K562 (cell line): Measurements from ENCODE around the gene KAZN. TPM values are rescaled to one million over a fixed set of nuclear protein-coding genes. Genes with fewer than 3 reads are reported as not detected.
A peak's percentile ranks its signal among the peaks of the same experiment; 100 is the strongest.

Experiments
- ATAC-seq: fragments of 200-7000 bp; cut with Tn5 transposase; 3 replicates; pipeline ENCODE4 v1.9.1; 2020; ENCODE audit warnings: moderate library complexity
- BruUV-seq: library from RNA; stranded (reverse); fragments of 400-500 nt; replicated peaks from 2 replicates; lab custom pipeline; 2021; lab: Mats Ljungman, UMichigan
- CTCF ChIA-PET: fragments of 300-600 bp; formaldehyde crosslinking; extraction: SDS; loops from one replicate; lab custom pipeline; 2021; ENCODE audit warnings: low intra/inter-chr PET ratio; lab: Yijun Ruan, JAX
- POLR2A ChIA-PET: fragments of 300-600, 350-650 bp; sonication (Branson Sonifier 250); formaldehyde crosslinking; extraction: SDS; loops from one replicate; lab custom pipeline; 2021; ENCODE audit warnings: antibody characterized with exemption, inconsistent platforms; lab: Yijun Ruan, JAX
- DNase-seq, 4 experiments: peaks; one replicate each; pipeline versions ENCODE4 v3.0.0 to v3.0.0-alpha.2; 2011 to 2018; ENCODE audit warnings: low spot score in 3 of 4, mixed read lengths in 3 of 4; ENCODE audit errors: extremely low read depth in 1 of 4
- FAIRE-seq: peaks from 2 replicates; lab custom pipeline; 2011; peaks lifted over from hg19 to GRCh38; lab: Jason Lieb, UNC
- H2AFZ ChIP-seq: 2 replicates; pipeline ENCODE4 v1.6.0; 2011; ENCODE audit warnings: low read depth, low read length, control low read depth, inconsistent platforms
- H3K27ac ChIP-seq: fragments of 200-600 bp; 3 replicates; pipeline ENCODE4 v1.8.0; 2011; ENCODE audit warnings: low read depth, mild to moderate bottlenecking, control low read depth, inconsistent platforms, low read length, moderate library complexity, mixed read lengths; ENCODE audit errors: extremely low read depth
- H3K27me3 ChIP-seq, 2 experiments: fragments of 300-600 bp in 1 of 2; 2 replicates in 1 of 2; 3 replicates in 1 of 2; pipeline versions ENCODE4 v1.6.0 to v1.8.0; 2011; ENCODE audit warnings: inconsistent platforms in 2 of 2, low read length in 2 of 2, mild to moderate bottlenecking in 1 of 2, mixed read lengths in 1 of 2, moderate library complexity in 1 of 2; ENCODE audit not compliant: control insufficient read depth in 2 of 2, insufficient read depth in 2 of 2
- H3K36me3 ChIP-seq: fragments of 300-600 bp; 3 replicates; pipeline ENCODE4 v1.8.0; 2011; ENCODE audit warnings: mild to moderate bottlenecking, low read length, inconsistent platforms; ENCODE audit not compliant: control insufficient read depth, insufficient read depth
- H3K4me1 ChIP-seq, 2 experiments: fragments of 200-600 bp in 1 of 2; replicated peaks in 1 of 2; 2 replicates in 1 of 2; 3 replicates in 1 of 2; pipeline versions ENCODE4 v1.5.1 to v1.8.0; 2011; ENCODE audit warnings: inconsistent platforms in 2 of 2, low read length in 2 of 2, mild to moderate bottlenecking in 1 of 2, mixed read lengths in 1 of 2, moderate library complexity in 1 of 2; ENCODE audit not compliant: control insufficient read depth in 2 of 2, insufficient read depth in 2 of 2
- H3K4me2 ChIP-seq: 2 replicates; pipeline ENCODE4 v1.6.1; 2011; ENCODE audit warnings: low read length, control low read depth, inconsistent platforms, mixed read lengths; ENCODE audit not compliant: insufficient read depth
- H3K4me3 ChIP-seq: fragments of 200-600 bp; sonication (generic), shearing (Covaris generic); 2 replicates; pipeline ENCODE4 v1.5.1; 2016; ENCODE audit warnings: control low read depth, inconsistent platforms
- H3K79me2 ChIP-seq: fragments of 200-600 bp; 3 replicates; pipeline ENCODE4 v1.8.0; 2011; ENCODE audit warnings: low read length, inconsistent platforms; ENCODE audit not compliant: control insufficient read depth, insufficient read depth
- H3K9ac ChIP-seq, 2 experiments: 2 replicates each; pipeline versions ENCODE4 v1.6.0 to v1.6.1; 2011; ENCODE audit warnings: low read depth in 2 of 2, low read length in 2 of 2, control low read depth in 1 of 2, inconsistent platforms in 1 of 2, mild to moderate bottlenecking in 1 of 2, mixed read lengths in 1 of 2; ENCODE audit not compliant: insufficient read depth in 1 of 2
- H3K9me1 ChIP-seq: one replicate; pipeline ENCODE4 v1.6.0; 2011; ENCODE audit warnings: inconsistent platforms, mild to moderate bottlenecking, low read length, moderate library complexity; ENCODE audit not compliant: control insufficient read depth, insufficient read depth
- H3K9me3 ChIP-seq: replicated peaks from 2 replicates; pipeline ENCODE4 v1.5.1; 2011; ENCODE audit warnings: low read depth, low read length, inconsistent platforms; ENCODE audit not compliant: control insufficient read depth, insufficient read depth
- H4K20me1 ChIP-seq: replicated peaks from 2 replicates; pipeline ENCODE4 v1.6.1; 2011; ENCODE audit warnings: low read length, inconsistent platforms, mixed read lengths; ENCODE audit not compliant: control insufficient read depth, insufficient read depth
- BCOR ChIP-seq: fragments of 450-650 bp; IDR thresholded peaks from 2 replicates; pipeline ENCODE4 v1.6.1; 2016
- CBX1 ChIP-seq: sonication (generic); IDR thresholded peaks from 2 replicates; pipeline ENCODE4 v1.6.1; 2016; ENCODE audit warnings: antibody characterized with exemption, low read depth, mild to moderate bottlenecking
- CEBPG ChIP-seq, 3 experiments: fragments of 200-800 bp in 1 of 3; sonication (Bioruptor generic) in 1 of 3; sonication (generic) in 1 of 3; formaldehyde crosslinking in 1 of 3; IDR thresholded peaks in 2 of 3; conservative IDR thresholded peaks in 1 of 3; 2 replicates each; pipeline versions ENCODE4 v1.6.1 to v1.8.0; 2016 to 2022; ENCODE audit warnings: missing compliant biosample characterization in 2 of 3, missing genetic modification characterization in 2 of 3, mild to moderate bottlenecking in 1 of 3, missing genetic modification reagents in 1 of 3
- EP400 ChIP-seq: fragments of 450-650 bp; IDR thresholded peaks from 2 replicates; pipeline ENCODE4 v1.6.1; 2017; ENCODE audit warnings: antibody characterized with exemption, mild to moderate bottlenecking, moderate library complexity
- ESRRA ChIP-seq: fragments of 450-650 bp; IDR thresholded peaks from 2 replicates; pipeline ENCODE4 v1.6.1; 2014; ENCODE audit warnings: low read depth, mild to moderate bottlenecking, moderate library complexity, borderline replicate concordance
- FOXO4 ChIP-seq: fragments of 450-650 bp; formaldehyde crosslinking; IDR thresholded peaks from 2 replicates; pipeline ENCODE4 v1.4.0; 2020; ENCODE audit warnings: mild to moderate bottlenecking, moderate library complexity
- HDAC2 ChIP-seq: fragments of 450-650 bp; IDR thresholded peaks from 2 replicates; pipeline ENCODE4 v1.6.1; 2016; ENCODE audit warnings: mild to moderate bottlenecking
- ILF3 ChIP-seq: fragments of 450-650 bp; IDR thresholded peaks from 2 replicates; pipeline ENCODE4 v1.6.1; 2018; ENCODE audit warnings: antibody characterized with exemption, mild to moderate bottlenecking, moderate library complexity, borderline replicate concordance
- IRF2 ChIP-seq: sonication (generic); formaldehyde crosslinking; IDR thresholded peaks from 2 replicates; pipeline ENCODE4 v1.8.1; 2022; ENCODE audit warnings: mild to moderate bottlenecking, missing genetic modification reagents
- KDM1A ChIP-seq, 2 experiments: fragments of 450-650 bp; IDR thresholded peaks; 2 replicates each; pipeline ENCODE4 v1.6.1; 2016; ENCODE audit warnings: mild to moderate bottlenecking in 2 of 2
- MNT ChIP-seq, 2 experiments: fragments of 450-650 bp; conservative IDR thresholded peaks; 2 replicates each; pipeline ENCODE4 v1.6.1; 2017; ENCODE audit warnings: mild to moderate bottlenecking in 2 of 2, moderate library complexity in 2 of 2
- PHB ChIP-seq: fragments of 250-450 bp; sonication (Bioruptor Pico); IDR thresholded peaks from 2 replicates; pipeline ENCODE4 v1.5.0; 2021
- RBM25 ChIP-seq: fragments of 200-400 bp; formaldehyde crosslinking; IDR thresholded peaks from 2 replicates; pipeline ENCODE4 v1.6.1; 2018; ENCODE audit warnings: low read length, low read depth, moderate library complexity; ENCODE audit not compliant: severe bottlenecking
- RCOR1 ChIP-seq, 2 experiments: IDR thresholded peaks; 2 replicates each; pipeline ENCODE4 v1.6.1; 2012; ENCODE audit warnings: low read depth in 2 of 2, low read length in 2 of 2, borderline replicate concordance in 1 of 2, improper control_type of control experiment in 1 of 2
- ZNF12 ChIP-seq: sonication (generic); formaldehyde crosslinking; IDR thresholded peaks from 2 replicates; pipeline ENCODE4 v1.4.0; 2020; ENCODE audit warnings: mild to moderate bottlenecking, missing genetic modification reagents
- ZNF143 ChIP-seq: sonication (generic); formaldehyde crosslinking; IDR thresholded peaks from 2 replicates; pipeline ENCODE4 v1.9.0; 2022; ENCODE audit warnings: mild to moderate bottlenecking, missing genetic modification reagents
- ZNF3 ChIP-seq: fragments of 250-450 bp; sonication (Bioruptor Pico); IDR thresholded peaks from 2 replicates; pipeline ENCODE4 v1.5.0; 2021; ENCODE audit warnings: mild to moderate bottlenecking, moderate library complexity
- ZNF561 ChIP-seq: fragments of 450-650 bp; formaldehyde crosslinking; conservative IDR thresholded peaks from 2 replicates; pipeline ENCODE4 v1.4.0; 2020; ENCODE audit warnings: mild to moderate bottlenecking, moderate library complexity
- ZNF785 ChIP-seq: fragments of 250-450 bp; sonication (Bioruptor Pico); IDR thresholded peaks from 2 replicates; pipeline ENCODE4 v1.4.0; 2020; ENCODE audit warnings: mild to moderate bottlenecking
- WGBS: fragments of 100-300 bp; shearing (Covaris generic); methylation state at CpG from one replicate; pipeline ENCODE4 v1.1.6; 2016; ENCODE audit warnings: low coverage, mixed read lengths; ENCODE audit not compliant: insufficient coverage; ENCODE audit errors: missing lambda C conversion rate; 5-methylcytosine and 5-hydroxymethylcytosine counted together
- in situ Hi-C: fragments of 300-500 bp; cut with MboI; formaldehyde crosslinking; loops from 4 replicates; pipeline ENCODE4 v1.15.0; 2018; ENCODE audit warnings: inconsistent platforms, mixed read lengths
- intact Hi-C: fragments of 100-400 bp; cut with micrococcal nuclease; formaldehyde crosslinking; loops from 2 replicates; pipeline ENCODE4 v1.14.2; 2022
- polyA plus RNA-seq, 8 experiments: library from polyadenylated mRNA; depleted of rRNA in 4 of 8; stranded (reverse) in 5 of 8; unstranded in 3 of 8; fragments of >200 nt; fragmentation: Nextera tagmentation in 2 of 8; fragmentation: Illumina TruSeq in 1 of 8; extraction: Ambion mirVana in 2 of 8; extraction: Trizol in 1 of 8; gene quantifications; 2 replicates each; pipeline versions ENCODE4 v1.2.1 to v1.2.3, GENCODE V29; 2011 to 2014; ENCODE audit warnings: inconsistent platforms in 1 of 8, missing spikeins in 1 of 8
- total RNA-seq, 7 experiments: library from RNA; depleted of rRNA in 6 of 7; stranded (reverse); fragments of >200 nt in 6 of 7; fragmentation: Illumina TruSeq in 2 of 7; extraction: Trizol in 2 of 7; gene quantifications; 2 replicates each; pipeline versions ENCODE4 v1.2.1 to v1.2.3, GENCODE V29; 2011 to 2021; ENCODE audit warnings: low replicate concordance in 1 of 7

KAZN gene
- total and polyA plus RNA-seq, 9 of the 15 experiments (the other 6 are each of a cell fraction or from before 2014, with no cell fraction given): 2.1 to 21.6 (median 5.4) TPM

GRCh38 chr1:15018767-15019166 is 420.3 kb downstream of the KAZN start:
- Histone ChIP-seq H3K27ac (no peak overlapping the region), H3K4me2 (no peak overlapping the region), H3K9me3 (no peaks in the 10 kb centered on the region), H3K4me1 (peaks cover 6 to 11% of the 10 kb centered on the region in 2 experiments; a peak in 3 of 5 replicates), H3K79me2 (0 out of 3 replicates have a peak, but pooled peaks cover 2% of the 10 kb centered on the region), H3K9ac (no peak overlapping the region), H2AFZ (no peak overlapping the region), H3K27me3 (no peaks in the 10 kb centered on the region), H3K36me3 (no peaks in the 10 kb centered on the region), H3K4me3 (no peak overlapping the region), H3K9me1 (no peaks in the 10 kb centered on the region), H4K20me1 (peaks cover 5% of the 10 kb centered on the region)
- BruUV-seq: no TSS peak
- no peak for ATAC-seq
- in situ Hi-C loops: no loop called here
- intact Hi-C loops: no loop called here
- 0 out of 2 replicates have a peak, but pooled peaks have one; percentile 18 for TF ChIP-seq IRF2
- no peak for TF ChIP-seq ILF3
- TF ChIP-seq PHB (CRISPR knock-in tag): no peak
- TF ChIP-seq ZNF3 (CRISPR knock-in tag): no peak
- no peak for TF ChIP-seq CEBPG (CRISPR knock-in tag; IDR thresholded peaks at IDR 0.05)
- TF ChIP-seq CEBPG (tag; conservative IDR thresholded peaks at IDR 0.05 in 1 of 2, IDR thresholded peaks at IDR 0.05 in 1 of 2): no peak
- TF ChIP-seq ZNF12 (CRISPR knock-in tag): no peak
- no peak for TF ChIP-seq MNT (conservative IDR thresholded peaks at IDR 0.05)
- no peak for TF ChIP-seq FOXO4
- TF ChIP-seq HDAC2: peak; percentile 54; the same call in 1 of the 2 replicates
- TF ChIP-seq KDM1A (IDR thresholded peaks at IDR 0.05): peak; percentile 40 to 58; a peak in 3 of 4 replicates
- peak; percentile 62 for TF ChIP-seq BCOR
- TF ChIP-seq EP400: no peak
- 0 out of 2 replicates have a peak, but pooled peaks have one; percentile 49 for TF ChIP-seq CBX1
- TF ChIP-seq ZNF143 (CRISPR knock-in tag): no peak
- no peak for TF ChIP-seq ZNF561 (CRISPR knock-in tag)
- peak; percentile 87 for TF ChIP-seq RBM25
- TF ChIP-seq ESRRA: no peak
- TF ChIP-seq ZNF785: no peak
- peak in 1 of 2 experiments; percentile 58; a peak in 1 of 4 replicates for TF ChIP-seq RCOR1 (IDR thresholded peaks at IDR 0.05; ENCODE audit: borderline replicate concordance in 1 of 2, low read depth in 2 of 2, low read length in 2 of 2)
- POLR2A ChIA-PET: interaction anchor here (2.7 kb wide), 1 partner anchor 12 kb away, joined by 7 read pairs; no protein-coding TSS in a partner anchor
- CTCF ChIA-PET: no interaction called here
- DNase-seq: no peak
- no peak for FAIRE-seq
- WGBS: 87% methylated on average over 4 of the region's 4 CpGs
